Stimulated activated CD8-positive, alpha-beta memory T cell treated with anti-CD3 and anti-CD28 coated beads, Interleukin-4, amount 100 ng/mL, for 1 hour (primary cell): ENCODE data around the gene BDKRB2.

Source experiments
- DNase-seq, 2 donors: peaks; one replicate each; pipeline ENCODE4 v3.0.0-alpha.2; 2020; ENCODE audit warnings: low read depth in 2 of 2, low spot score in 1 of 2

BDKRB2 gene

DNA sequence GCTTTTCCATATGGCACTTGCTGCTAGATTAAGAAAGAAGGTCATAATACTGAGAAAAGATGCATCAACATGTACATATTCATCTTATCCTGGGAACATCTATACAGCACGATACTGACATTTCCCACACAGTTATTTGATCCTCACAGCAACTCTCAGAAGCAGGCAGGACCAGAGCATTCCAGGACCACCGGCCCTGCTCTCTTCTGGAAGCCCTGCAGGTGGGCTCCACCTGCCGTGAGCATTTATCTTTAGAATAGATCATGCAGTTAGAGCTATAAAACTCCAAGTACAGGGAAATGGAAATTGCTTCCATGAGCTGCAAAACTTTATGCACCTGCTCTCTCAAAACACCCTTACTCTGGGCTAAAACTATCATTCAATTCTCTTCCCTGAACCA lies 45.8 kb downstream of the BDKRB2 start:
- no peak for DNase-seq

DNA sequence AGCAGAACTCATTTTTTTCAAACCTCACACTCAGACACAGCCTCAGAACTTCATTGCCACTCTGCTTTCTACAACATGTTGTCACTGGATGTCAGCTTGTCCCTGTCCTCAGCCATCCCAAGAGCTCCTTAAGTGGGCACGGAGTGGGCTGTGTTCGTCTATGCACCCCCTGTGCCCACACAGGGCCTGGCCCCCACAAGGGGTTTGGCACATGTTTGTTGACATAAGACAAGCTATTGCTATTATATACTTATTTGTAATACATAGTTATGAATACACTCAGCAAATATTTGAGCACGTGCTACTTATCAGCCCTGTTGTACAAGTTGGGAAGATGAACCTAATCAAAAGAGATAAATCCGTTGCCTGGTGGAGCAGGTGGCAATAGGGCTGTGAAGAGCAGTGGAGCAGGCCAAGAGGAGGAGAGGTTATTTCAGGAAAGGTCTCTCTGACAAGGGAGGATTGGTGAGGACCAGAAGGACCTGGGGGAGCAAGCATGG lies 47.1 kb downstream of the BDKRB2 start:
- no peak for DNase-seq

DNA sequence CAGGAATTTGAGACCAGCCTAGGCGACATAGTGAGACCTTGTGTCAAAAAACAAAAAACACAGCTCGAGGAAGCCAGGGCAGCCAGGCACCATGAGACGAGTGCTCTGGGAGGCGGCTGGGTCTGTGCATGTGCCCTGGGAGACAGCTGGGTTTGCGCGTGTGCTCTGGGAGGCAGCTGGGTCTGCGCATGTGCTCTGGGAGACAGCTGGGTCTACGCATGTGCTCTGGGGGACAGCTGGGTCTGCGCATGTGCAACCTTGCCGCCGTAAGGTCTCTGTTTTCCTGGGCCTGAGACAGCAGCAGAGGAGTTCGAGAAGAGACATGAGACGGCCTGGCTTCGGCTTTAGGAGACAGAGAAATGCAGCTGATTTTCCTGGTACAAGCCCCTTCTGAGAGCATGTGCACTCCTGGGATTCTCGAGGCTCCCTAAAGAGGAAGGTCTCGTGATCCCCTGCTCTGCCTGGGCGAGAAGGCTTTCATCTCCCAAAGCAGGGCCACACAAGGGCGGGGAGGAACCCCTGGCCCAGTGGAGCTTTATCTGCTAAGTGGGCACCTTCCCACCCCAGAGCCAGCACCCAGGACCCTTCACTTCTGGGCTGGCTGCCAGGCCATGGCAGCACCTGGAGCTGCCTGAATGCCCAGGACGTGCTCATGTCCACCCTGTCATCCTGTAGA lies 47.8 kb downstream of the BDKRB2 start:
- DNase-seq: no peak

DNA sequence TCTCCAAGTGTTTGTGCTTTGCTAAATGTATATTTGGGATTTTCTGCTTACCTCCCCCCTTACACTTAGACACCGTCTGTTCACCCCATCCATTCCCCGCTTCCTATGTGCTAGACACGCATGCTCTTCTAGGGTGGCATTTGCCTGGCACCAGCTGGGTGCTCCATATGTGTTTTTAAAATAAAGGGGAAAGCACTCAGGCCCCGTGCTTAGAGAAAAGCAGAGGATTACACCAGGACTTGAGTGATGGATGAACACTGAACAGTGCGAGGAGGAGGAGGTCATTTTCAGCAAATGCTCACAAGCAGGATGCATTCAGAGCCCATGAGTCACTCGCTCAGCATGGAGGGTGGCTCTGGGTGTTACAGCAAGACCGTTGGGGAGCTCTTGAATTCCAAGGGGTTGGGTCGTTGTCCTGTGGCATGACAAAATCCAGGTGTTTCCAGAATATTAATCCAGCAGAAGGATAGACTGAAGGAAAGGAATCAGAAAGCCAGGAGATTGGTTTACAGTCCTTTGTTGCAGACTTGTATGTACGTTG lies 48.4 kb downstream of the BDKRB2 start:
- DNase-seq: no peak

DNA sequence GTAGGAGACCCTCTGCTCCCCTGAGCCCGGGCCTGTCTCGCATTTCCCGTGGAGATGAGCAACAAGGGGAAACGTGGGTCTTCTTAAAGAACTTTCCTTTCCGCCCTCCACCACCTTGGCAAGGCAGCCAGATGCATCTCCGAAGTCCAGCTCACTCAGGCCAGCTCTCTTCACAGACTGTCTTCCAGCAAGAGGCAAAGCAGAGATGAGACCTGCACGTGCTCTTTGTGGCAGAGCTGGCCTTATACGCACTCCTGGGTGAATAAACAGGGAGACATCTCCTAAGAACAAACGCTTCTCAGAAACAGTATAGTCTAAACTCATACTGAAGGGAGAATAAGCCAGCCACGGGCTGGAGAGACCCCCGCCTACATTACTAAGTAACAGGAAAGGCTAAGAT lies 50.0 kb downstream of the BDKRB2 start:
- DNase-seq: no peak

DNA sequence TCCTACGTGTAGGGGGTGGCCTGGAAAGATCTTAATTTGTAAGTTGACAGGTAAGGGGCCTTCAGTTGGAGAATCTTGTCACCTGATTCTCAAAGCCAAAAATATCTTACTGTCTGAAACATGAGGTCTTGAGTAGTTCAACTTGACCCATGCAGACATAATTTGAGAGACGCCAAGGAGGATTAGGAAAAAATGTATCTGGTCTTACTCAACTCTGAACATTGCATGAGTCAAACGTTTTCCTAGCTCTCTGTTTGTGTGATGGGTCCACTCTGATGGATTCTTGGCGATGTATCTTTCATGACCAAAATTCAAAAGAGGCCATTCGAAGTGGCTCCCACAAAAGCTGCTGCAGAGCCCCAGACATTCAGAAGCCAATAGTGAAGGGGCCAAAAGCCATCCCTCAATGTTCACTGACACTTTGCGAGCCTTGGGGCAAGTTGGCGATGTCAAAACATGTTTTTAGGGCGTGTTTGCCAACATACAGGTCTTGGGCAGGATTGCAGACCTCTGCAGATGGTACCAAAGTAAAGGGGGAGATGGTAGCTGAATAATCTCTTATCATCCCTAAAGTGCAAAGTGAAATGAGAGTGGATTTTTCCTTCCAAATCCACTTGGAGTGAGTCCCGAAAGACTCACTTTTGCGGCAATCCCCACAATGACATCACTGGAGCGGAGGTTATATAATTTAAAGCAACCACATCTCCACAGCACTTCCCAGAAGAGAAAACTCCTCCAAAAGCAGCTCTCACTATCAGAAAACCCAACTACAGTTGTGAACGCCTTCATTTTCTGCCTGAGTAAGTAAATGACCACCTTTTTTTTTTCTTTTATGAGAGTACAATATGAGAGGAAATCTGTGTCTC lies 51.1 kb downstream of the BDKRB2 start, which contains the start of gene BDKRB1:
BDKRB1 (plus strand) TSS at position 710 of the 866 bp plus-strand sequence. CDS start 7,473 bp downstream, outside the sequence.
- no peak for DNase-seq

DNA sequence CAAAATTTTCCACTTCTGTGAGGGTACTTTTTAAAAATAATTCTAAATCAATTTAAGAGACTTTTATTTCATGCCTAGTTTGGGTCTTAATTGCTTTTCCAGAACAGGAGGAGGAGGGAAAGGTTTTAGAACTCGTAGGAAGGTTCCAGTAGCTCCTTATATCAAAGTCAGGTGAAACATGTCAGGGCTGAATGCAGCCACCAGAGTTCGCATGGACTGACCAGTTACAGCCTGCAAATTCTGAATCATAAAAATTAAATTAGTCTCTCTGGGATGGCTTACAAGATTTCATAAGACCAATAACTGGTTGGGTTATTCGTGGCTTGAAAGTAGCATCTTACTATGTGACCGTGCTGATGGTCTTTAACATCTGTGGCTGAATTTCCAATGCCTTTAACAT lies 51.8 kb downstream of the BDKRB2 start:
- DNase-seq: no peak

DNA sequence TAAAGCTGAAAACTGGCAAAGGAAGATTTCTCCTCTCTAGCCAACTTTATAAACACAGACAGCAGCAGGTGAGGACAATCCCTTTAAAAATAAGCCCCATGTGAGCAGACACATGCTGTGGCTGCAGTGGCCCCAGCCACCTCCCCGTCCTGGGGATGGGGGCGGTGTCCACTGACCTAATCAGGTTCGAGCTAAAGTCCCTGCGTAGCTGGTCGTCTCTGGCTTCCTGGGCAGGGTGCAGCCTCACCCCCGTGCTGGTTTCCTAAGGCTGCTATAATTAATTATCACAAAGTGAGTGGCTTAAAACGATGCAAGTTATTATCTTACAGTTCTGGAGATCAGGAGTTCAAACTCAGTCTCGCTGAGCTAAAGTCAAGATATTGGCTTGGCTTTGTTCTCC lies 52.4 kb downstream of the BDKRB2 start:
- no peak for DNase-seq

DNA sequence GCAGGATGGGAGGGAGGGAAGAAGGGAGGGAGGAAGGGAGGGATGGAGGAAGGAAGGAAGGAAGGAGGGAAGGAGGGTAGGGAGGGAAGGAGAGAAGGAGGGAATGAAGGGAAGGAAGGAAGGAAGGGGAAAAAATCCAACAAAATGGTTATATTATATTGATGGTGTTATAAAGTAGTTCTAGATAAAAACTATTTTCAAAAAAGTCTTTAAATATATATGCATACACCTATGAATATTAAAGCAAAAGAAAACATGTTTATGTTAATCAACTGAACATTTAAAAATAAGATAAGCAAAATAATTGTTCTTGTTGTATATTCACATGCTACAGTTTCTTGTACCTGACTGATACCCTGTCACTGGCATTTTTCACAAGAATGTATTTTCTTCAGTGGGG lies 53.3 kb downstream of the BDKRB2 start:
- no peak for DNase-seq

DNA sequence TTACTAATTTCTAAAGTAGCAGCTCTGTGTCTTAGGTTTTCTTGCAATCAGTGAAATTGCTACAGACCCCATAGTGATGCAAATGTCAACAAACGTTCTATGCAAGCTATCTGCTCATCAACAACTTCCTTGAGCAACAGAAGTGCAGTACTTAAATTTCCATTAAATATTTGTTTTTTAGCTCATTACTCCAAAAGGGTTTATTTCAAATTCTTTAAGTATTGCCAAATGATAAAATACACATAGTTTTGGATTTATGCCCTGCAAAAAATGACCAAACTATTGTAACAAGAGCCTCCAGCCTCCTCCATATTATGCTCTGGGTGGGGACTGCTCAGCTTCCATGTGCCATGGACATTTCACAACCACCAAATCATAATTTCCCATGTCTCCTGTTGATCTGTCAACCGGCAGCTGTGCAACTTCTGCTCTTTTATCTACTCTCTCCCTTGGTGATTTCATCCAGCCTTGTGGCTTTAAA lies 55.7 kb downstream of the BDKRB2 start:
- DNase-seq: no peak

DNA sequence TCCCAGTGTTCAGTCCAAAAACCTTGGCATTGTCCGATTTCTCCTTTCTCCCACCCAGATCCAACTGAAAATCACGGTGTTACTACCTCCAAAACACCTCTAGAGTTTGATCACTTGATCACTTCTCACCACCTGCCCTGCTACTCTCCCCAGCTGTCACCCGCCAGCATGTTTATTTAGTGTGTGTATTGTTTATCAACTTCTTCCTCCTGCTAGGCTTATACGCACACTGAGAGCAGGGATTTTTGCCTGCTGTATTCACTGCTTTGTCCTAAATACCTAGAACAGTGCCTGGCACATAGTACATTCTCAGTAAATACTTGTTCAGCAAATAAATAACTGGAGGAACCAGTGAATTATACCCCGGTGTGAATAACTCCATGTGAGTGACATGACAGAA lies 56.4 kb downstream of the BDKRB2 start:
- DNase-seq: no peak

DNA sequence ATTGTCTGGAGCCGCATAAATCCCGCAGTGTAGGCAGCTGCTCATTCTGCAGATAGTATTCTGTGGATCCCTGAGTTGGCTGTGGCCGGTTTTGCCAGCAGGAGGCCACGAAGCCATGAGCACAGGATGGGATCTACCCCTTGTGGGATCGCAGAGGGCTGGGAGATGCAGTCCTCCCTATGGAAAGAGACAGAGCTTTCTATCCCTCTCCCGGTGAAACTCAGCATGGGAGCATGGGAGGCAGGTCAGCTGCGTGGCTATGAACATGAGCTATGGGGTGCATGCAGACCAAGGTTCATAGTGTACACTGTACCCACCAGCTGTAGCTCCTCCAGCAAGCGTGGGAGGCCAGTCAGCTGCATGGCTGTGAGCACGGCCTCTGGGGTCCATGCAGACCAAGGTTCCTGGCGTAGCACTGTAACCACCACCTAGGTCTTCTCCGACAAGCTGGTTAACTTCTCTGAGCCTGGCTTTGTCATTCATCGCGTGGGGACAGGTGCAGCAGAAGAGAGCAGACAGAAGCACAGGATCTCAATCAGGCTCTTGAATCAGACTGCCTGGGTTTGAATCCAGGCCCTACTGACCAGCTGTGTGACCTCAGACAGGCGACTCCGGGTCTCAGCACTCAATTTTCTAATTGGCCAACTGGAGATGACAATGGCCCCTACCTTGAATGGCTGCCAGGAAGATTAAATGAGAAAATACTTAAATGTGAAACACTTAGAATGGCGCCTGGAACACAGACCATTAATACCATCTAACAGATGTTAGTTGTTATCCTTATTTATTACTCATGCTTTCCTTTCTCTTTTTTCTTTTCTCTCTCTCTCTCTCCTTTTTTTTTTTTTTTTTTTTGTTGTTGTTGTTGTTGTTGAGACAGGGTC lies 57.4 kb downstream of the BDKRB2 start:
- no peak for DNase-seq

DNA sequence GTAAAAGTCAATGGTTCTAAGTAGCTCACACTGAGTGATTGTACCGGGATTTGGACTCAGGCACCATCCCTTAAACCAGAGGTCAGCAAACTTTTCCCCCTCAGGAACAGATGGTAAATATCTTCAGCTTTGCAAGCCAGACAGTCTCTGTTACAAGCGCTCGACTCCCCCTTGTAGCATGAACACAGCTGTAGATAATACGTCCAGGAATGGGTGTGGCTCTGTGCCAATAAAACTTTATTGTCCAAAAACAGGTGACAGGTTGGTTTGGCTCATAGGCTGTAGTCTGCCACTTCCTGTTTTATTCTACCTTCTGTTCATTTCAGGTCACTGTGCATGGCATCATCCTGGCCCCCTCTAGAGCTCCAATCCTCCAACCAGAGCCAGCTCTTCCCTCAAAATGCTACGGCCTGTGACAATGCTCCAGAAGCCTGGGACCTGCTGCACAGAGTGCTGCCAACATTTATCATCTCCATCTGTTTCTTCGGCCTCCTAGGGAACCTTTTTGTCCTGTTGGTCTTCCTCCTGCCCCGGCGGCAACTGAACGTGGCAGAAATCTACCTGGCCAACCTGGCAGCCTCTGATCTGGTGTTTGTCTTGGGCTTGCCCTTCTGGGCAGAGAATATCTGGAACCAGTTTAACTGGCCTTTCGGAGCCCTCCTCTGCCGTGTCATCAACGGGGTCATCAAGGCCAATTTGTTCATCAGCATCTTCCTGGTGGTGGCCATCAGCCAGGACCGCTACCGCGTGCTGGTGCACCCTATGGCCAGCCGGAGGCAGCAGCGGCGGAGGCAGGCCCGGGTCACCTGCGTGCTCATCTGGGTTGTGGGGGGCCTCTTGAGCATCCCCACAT lies 58.9 kb downstream of the BDKRB2 start:
- no peak for DNase-seq

DNA sequence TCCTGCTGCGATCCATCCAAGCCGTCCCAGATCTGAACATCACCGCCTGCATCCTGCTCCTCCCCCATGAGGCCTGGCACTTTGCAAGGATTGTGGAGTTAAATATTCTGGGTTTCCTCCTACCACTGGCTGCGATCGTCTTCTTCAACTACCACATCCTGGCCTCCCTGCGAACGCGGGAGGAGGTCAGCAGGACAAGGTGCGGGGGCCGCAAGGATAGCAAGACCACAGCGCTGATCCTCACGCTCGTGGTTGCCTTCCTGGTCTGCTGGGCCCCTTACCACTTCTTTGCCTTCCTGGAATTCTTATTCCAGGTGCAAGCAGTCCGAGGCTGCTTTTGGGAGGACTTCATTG lies 59.5 kb downstream of the BDKRB2 start:
- DNase-seq: no peak

DNA sequence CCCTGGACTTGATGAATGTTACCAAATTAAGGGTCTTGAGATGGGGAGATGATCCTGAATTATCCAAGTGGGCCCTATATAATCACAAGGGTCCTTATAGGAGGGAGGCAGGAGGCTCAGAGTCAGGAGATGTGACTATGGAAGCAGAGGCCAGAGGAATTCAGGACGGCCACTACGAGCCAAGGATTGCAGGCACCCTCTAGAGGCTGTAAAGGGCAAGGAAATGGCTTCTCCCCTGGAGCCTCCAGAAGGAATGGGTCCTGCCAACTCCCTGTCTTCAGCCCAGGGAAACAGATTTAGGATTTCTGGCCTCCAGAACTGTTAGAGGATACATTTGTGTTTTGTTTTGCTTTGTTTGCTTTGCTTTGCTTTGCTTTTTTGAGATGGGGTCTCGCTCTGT lies 60.2 kb downstream of the BDKRB2 start:
- no peak for DNase-seq

DNA sequence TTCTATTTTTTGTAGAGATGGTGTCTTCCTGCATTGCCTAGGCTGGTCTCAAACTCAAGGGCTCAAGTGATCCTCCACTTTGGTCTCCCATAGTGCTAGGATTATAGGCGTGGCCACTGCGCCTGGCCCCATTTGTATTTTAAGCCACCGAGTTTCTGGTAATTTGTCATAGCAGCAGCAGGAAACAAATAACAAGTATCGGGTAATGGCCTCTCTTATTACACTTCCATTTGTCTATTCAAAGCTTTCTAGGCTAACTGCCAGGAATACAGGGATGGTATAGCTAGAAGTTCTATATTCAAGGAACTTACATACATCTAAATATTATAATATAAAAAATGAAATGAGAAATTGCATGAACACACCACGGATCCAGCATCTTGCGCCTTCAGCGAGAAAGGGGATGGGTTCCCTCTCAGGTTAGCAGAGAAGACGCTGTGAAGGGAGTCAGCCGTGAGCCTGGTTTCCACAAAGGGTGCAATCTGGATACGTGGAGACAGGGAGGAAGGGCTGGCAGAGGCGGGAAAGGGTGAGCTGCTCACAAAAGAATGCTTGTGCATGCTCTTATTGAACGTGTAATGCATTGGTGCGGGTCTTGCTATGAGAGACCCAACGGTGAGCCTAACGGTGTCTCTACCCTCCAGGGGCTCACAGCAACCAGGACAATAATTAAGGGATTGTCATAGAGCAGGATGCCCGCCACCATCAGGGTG lies 60.9 kb downstream of the BDKRB2 start:
- DNase-seq: no peak

DNA sequence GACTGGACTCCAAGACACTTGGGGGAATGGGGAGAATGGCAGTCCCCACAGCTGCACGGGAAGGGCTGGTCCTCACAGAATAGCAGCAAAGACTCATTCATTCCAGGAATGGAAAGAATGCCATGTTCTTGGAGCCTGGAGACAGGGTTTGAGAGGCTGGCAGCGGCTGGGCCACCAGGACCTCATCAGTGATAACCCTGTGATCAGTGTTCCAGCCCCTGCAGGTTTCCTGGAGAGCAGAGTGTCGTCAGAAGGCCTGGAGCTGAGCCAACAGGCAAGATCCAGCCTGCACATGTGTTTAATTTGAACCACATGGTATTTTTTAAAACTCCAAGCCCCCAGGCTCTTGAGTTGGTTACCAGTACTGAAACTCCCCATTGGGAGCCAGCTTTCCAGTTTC lies 62.7 kb downstream of the BDKRB2 start:
- DNase-seq: no peak

DNA sequence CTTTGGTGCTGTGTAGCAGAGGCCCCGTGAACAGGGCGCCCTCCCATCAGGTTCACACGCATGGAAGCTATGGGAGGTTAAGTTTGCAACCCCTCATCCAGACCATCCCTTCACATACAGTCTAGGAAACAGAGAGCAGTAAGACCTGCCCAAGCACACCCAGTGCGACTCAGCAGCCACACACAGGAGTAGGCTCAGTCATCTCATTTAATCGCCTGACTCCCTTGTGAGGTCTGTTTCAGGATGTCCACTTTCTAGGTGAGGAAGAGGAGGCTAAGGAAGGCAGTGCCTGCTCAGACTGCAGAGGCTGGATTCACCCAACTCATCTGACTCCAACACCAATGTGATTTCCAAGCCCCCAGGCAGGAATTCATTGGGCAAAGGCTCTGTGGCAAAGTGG lies 63.3 kb downstream of the BDKRB2 start:
- no peak for DNase-seq
